Measurements from ENCODE around the gene ITCH.
"Not testable (repeated sequence)": the region's sequence is repeated elsewhere in the genome, so short reads cannot be mapped to it uniquely, and the experiment has no call there.

ITCH gene

DNA sequence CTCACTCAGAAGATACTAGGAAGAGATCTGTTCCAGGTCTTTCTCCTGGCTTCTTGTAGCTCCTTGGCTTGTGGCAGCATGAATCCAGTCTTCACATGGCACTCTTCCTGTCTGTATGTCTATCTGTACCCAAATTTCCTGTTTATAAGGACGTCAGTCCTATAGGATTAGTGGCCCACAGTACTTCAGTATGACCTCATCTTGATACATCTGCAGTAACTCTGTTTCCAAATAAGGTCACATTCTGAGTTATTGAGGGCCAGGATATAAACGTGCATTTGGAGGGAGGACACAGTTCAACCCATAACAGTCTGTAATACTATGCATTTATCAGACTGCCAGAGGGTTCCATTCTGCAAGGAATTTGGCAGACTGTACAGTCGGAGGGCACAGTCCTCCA, 95.6 kb downstream of the ITCH start:
- DNase-seq (ENCODE audit: low spot score), result no peak

DNA sequence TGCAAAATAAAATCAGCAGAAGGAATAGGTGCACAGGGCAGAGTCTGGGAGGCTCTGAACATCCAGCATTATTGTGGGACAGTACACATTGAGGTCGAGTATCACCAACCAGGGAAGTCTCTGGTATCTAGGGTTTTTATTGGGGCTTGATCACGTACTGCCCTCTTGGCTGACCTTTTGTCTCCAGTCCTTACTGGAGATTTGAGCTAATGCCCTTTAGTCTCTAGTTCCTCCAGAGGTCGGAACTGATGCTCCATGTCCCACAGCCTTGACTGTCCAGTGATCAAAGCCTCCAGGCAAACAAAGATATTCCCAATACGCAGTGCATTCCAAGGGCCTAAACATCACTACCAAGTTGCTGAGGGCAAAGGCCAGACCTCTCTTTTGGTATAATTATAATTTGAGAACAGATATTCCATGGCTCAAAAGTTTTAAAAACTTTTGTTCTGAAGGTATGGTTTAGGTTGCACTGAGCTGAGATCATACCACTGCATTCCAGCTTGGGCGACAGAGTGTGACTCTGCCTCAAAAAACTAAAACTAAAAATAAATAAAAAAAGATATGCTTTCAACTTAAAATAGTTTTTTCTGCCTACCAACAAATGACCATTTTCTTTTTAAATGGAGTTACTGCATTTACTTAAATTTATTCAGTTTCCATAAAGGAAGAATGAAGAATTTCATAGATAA, 96.3 kb downstream of the ITCH start:
- DNase-seq (ENCODE audit: low spot score), result no peak

DNA sequence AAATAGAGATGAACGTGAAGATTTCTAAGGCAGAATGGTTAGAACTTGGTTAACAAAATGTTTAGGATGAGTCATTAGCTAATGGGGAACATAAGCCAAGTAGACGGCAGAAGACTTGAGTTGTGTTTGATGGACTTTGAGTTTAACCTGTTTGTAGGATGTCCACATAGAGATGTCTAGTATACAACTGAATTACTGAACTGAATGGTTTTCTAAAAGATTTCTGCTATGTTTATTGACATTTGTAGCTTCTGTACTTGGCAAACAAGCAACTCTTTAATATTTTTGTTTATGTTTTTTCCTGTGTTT, 98.7 kb downstream of the ITCH start:
- DNase-seq (ENCODE audit: low spot score), result no peak

DNA sequence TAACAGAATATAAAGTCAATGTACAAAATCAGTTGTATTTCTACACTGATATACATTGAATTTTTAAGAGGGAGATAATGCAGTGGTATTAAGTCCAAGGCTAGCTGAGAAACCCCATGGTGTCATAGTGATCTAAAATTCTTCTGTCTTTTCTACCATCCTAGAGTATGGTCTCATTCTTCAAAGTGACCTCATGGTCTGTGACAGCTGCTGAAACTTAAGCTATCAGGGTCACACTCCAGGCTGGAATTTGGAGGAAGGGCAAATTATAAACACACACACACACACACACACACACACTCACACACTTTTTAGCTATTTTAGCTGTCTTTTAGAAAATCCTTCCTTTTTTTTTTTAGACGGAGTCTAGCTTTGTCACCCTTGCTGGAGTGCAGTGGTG, 105.9 kb downstream of the ITCH start:
- no peak for DNase-seq (ENCODE audit: low spot score)

DNA sequence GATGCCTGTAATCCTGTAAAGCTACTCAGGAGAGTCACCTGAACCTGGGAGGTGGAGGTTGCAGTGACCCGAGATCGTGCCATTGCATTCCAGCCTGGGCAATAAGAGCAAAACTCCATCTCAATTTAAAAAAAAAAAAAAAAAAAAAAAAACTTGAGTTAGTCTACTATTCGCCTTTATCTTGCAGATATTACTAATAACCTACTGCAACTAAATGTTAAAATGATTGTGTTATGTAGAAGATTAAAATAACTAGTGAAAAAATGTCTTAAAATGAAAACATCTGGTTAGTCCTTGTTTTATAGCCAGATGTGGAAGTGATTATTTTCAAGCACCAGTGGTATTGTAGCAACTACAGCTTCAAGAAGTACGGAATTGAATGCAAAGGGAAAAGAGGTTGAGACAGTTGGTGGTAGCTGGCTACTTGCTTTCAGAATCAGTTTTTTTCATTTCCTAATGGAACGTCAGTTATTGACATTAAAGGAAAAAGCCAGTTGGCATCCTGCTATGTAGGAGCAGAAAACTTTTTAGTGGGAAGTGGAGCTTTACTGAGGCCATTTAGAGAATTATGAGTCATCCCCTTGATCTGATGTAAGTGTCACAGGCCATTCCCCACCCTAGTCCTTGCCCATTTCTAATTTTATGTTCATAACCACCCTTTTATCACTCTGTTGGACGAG, 109.3 kb downstream of the ITCH start:
- no peak for DNase-seq (ENCODE audit: low spot score)

DNA sequence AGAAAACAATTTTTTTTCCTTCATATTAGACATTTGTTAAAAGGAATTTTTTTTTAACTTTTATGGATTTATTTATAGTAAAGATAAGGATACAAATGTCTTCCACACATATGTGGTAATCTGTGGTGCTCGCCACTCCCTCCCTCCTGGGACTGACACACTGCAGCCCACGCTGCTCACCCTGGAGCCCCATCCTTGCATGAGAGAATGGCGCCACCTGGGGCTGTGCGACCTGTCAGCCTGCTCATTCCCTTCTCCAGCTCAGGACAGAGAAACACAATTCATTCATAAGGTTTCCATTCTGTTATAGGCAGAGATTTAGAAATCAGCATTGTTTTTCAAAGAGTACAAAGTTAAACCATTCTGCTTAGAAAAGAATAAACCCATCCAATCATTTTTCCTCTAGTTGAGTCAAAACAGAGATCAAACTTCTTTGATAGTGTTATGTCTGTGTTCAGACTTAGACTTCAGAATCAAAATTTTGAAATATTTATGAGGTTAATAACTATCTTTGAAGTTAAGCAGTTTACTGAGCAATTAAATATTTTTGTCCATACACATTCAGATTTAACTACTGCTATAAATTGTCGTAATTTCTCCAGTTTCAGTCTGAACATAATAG, 110.3 kb downstream of the ITCH start:
- peak; percentile 59 for DNase-seq (ENCODE audit: low spot score)

DNA sequence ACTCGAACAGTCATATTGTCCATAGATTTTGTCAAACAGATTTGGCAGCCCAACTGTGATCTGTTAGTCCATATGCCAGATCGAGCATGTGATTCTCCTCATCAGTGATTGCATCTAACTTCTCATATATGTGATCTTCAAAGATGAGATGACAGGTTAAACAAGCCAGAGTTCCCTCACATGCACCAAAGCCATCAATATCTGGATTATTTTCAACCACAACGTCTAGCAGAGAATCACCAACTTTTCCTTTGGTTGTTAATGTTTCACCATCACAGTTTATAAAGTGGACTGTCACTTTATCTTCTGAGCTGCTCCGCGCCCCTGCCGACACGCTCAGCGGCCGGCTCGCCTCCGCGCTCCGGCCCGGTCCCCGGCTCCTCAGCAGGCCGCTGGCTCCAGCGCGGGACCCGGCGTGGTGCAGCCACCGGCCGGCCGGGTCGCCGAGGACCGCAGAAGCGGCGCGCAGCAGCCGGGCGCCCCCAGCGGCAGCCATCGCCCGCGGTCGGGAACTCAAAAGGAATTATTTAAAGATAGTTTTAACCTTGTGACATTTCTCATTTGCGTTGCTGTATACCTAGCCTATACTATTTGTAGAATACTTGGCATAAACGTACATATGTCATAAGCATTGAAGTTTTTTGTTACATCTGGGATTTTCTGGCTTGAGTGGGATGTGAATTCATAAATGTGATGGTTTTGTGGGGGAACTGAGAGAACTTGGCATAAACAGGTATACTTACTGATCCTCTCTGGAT, 113.1 kb downstream of the ITCH start:
- DNase-seq (ENCODE audit: low spot score), result peak; percentile 62

DNA sequence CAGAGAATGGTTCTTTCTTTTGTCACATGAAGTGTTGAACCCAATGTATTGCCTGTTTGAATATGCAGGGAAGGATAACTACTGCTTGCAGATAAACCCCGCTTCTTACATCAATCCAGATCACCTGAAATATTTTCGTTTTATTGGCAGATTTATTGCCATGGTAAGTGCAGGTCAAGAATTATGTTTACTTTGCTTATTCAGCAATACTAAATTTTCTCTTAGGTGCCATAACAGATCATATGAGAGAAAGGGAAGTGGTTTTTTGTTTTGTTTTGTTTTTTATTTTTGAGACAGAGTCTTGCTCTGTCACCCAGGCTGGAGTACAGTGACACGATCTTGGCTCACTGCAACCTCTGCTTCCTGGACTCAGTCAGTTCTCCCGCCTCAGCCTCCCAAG, 116.6 kb downstream of the ITCH start:
- no peak for DNase-seq (ENCODE audit: low spot score)

DNA sequence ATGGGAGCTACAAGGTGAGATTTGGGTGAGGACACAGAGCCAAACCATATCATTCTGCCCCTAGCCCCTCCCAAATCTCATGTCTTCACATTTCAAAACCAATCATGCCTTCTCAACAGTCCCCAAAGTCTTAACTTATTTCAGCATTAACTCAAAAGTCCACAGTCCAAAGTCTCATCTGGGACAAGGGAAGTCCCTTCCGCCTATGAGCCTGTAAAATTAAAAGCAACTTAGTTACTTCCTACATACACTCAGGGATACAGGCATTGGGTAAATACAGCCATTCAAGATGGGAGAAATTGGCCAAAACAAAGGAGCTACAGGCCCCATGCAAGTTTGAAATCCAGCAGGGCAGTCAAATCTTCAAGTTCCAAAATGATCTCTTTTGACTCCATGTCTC, 119.1 kb downstream of the ITCH start:
- DNase-seq (ENCODE audit: low spot score), result not testable (repeated sequence)

DNA sequence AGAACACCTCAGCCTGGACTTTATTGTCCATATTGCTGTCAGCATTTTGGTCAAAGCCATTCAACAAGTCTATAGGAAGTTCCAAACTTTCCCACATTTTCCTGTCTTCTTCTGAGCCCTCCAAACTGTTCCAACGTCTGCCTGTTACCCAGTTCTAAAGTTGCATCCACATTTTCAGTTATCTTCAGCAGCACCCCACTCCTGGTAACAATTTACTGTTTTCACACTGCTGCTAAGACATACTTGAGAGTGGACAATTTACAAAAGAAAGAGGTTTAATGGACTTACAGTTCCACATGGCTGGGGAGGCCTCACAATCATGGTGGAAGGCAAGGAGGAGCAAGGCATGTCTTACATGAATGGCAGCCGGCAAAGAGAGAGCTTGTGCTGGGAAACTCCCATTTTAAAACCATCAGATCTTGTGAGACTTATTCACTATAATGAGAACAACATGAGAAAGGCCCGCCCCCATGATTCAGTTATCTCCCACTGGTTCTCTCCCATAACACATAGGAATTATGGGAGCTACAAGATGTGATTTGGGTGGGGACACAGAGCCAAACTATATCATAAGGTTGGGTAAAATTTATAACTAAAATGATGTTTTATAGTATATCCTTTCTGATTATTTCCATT, 120.6 kb downstream of the ITCH start:
- not testable (repeated sequence) for DNase-seq (ENCODE audit: low spot score)

DNA sequence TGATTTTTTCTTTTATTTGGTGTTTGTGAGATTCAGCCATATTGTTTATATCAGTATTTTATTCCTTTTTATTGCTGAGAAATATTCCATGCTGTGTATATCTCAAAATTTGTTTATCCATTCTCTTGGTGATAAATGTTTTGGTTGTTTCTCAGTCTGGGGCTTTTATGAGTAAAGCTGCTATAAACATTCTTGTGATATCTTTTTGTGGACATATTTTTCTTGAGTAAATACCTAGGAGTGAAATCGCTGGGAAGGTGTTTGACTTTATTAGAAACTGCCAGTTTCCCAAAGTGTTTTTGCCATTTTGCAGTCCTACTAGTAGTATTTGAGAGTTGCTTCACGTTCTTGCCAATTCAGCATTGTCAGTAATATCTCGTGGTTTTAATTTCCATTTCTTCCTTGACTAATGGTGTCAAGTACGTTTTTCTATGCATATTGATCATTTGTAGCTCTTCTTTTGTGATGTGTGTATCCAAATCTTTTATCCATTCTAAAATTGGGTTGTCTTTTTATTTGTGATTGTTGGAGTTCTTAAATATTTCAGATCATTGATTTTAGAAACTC, 122.1 kb downstream of the ITCH start:
- no peak for DNase-seq (ENCODE audit: low spot score)

DNA sequence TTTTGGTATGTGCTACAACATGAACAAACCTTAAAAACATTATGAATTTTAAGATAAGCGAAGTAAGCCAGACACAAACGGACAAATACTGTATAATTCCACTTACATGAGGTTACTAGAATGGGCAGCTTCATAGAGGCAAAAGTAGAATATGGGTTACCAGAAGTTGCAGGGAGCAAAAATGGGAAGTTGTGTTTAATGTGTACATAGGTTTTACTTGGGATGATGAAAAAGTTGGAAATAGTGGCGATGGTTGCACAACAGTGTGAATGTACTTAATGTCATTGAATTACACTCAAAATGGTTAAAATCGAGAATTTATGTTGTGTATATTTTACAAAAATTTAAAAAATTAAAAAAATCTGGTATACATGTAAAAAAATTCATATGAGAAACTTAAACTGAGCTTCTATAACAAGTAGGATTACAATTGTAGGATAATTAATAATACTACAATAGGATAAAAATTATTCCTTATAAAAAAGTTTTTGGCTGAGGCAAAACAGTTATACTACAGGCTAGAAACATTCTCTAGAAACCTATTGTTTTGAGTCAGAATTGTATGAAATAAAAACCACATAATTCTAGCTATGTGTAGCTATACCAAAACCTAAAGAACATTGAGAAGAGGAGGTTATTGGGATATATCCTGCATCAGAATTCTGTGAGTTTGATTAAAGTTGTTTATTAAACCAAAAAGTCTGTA, 128.3 kb downstream of the ITCH start:
- no peak for DNase-seq (ENCODE audit: low spot score)

DNA sequence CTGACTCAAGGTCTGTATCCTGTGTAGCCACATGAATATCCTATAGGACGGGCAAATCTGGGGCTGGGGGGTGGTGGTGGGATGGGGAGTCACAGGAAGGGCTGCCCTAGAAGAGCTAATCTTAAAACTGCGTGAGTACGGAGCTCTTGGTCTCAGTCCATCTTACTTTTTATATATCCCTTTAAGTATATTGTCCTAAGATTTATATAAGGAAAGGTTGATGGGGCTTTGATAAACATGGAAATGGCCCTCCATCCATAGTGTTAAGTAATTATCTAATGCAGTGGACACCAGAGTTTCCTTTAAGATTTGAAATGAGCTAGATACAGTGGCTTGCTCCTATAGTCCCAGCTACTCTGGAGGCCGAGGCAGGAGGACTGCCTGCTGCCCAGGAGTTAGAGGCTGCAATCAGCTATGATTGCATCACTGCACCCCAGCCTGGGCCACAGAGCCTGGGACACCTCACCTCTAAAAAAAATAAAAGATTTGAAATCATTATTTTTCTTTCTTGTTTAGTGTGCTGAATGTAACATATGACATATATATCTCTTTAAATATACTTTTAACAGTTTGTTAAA, 128.9 kb downstream of the ITCH start:
- no peak for DNase-seq (ENCODE audit: low spot score)

DNA sequence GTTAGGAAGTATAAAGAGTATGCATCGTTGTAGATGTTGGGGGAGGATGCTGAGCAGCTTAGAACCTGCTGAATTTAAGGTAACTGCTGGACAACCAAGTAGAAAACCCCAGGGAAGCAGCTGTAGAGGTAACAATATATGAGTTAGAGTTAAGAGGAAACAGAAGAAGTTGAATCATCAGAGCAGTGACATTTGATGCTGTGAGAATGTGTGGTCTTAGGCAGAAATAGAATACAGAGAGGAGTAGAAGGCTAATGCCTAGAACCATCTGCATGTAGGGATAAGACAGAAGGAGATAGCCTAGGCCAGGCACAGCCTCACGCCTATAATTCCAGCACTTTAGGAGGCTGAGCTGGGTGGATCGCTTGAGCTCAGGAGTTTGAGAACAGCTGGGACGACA, 130.6 kb downstream of the ITCH start:
- DNase-seq (ENCODE audit: low spot score), result no peak

DNA sequence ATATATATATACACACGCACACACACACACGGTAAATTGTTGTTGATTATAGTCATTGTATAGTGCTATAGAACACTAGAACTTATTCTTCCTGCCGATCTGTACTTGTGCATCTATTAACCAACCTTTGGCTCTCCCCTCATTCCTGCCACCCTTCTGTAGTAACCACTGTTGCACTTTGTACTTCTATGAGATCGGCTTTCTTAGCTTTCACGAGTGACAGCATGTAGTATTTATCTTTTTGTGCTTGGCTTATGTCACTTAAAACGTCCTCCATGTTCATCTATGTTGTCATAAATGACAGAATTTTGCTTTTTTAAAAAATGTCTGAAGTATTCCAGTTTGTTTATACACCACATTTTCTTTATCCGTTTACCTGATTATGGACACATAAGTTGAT, 132.2 kb downstream of the ITCH start:
- no peak for DNase-seq (ENCODE audit: low spot score)

DNA sequence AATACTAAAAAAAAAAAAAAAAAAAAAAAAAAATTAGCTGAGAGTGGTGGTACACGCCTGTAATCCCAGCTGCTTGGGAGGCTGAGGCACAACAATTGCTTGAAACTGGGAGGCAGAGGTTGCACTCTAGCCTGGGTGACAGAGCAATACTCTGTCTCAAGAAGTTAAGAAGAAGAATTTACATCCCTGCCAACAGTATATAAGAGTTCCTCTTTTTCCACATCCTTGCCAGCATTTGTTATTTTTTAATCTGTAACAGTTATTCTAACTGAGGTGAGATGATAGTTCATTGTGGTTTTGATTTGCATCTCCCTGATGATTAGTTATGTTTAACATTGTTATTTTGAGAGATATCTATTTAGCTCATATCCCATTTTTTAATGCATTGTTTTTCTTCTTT, 132.8 kb downstream of the ITCH start:
- no peak for DNase-seq (ENCODE audit: low spot score)

DNA sequence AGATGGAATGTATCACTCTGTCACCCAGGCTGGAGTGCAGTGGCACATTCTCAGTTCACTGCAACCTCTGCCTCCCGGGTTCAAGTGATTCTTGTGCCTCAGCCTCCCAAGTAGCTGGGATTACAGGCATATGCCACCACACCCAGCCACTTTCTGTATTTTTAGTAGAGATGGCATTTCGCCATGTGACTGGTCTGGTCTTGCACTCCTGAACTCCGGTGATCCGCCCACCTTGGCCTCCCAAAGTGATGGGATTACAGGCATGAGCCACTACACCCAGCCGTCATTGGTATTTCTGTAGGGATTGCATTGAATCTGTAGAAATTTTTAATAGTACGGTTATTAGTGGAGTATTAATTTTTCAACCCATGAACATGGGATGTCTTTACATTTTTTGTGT, 134.5 kb downstream of the ITCH start:
- not testable (repeated sequence) for DNase-seq (ENCODE audit: low spot score)

DNA sequence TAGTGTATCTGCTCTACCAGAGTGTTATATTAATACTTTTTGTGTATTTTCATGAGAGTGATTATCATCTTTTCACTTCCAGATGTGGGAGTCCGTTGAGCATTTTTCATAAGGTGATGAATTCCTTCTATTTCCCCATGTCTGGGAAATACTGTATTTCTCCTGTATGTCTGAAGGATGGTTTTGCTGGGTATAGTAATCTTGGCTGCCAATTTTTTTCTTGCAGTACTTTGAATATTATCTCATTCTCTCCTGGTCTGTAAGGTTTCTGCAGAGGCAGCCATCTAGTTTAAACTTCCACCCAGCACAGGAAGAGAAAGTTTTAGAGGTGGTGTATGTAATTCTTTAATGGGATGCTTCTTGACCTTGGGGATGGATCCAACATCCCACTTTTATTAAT, 137.8 kb downstream of the ITCH start:
- DNase-seq (ENCODE audit: low spot score), result no peak

DNA sequence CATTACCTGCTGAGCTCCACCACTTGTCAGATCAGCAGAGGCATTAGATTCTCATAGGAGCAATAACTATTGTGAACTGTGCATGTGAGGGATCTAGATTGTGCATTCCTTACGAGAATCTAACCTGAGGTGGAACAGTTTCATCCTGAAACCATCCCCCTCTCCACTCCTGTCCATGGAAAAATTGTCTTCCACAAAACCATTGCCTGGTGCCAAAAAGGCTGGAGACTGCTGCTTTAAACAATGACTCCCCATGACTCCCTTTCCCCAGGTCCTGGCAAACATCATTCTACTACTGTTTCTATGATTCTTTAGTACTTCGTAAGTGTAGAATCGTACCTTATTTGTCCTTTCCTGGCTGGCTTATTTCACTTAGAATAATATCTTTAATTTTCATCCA, 143.4 kb downstream of the ITCH start:
- no peak for DNase-seq (ENCODE audit: low spot score)

DNA sequence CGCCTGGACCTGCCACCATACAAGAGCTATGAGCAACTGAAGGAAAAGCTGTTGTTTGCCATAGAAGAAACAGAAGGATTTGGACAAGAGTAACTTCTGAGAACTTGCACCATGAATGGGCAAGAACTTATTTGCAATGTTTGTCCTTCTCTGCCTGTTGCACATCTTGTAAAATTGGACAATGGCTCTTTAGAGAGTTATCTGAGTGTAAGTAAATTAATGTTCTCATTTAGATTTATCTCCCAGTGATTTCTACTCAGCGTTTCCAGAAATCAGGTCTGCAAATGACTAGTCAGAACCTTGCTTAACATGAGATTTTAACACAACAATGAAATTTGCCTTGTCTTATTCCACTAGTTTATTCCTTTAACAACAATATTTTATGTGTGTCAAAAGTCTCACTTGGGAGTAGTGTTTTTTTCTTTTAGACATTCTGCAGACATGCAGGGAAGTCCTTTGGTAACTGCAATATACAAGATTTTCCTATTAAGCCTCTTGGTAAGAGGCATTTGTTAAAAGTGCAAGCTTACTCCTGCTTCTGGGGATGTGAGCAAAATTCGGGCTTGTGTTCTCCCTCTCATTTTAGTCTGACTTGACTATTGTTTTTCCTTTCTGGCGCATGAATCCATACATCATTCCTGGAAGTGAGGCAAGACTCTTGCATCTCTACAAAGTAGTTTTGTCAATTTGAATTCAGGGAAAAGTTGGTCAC, 144.8 kb downstream of the ITCH start:
- no peak for DNase-seq (ENCODE audit: low spot score)

DNA sequence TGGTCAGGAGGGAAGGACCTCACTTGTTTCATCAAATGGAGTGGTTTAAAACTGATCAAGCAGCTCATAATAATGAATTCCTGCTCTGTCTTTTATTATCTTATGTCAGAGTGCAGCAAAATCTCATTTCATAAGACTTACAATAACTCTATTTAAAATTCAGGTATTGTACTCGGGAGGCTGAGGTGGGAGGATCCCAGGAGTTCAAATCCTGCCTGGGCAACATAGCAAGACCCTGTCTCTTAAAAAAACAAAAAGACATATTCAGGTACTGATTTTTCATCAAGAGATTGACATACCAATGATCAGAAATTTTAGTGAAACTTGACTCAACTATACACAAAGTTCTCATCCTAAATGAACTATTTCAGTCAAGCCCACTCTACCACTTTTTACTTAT, 147.5 kb downstream of the ITCH start:
- no peak for DNase-seq (ENCODE audit: low spot score)
